Measurements from ENCODE around the gene MRPS31.
A peak's percentile ranks its signal among the peaks of the same experiment; 100 is the strongest.

Gene MRPS31

DNA sequence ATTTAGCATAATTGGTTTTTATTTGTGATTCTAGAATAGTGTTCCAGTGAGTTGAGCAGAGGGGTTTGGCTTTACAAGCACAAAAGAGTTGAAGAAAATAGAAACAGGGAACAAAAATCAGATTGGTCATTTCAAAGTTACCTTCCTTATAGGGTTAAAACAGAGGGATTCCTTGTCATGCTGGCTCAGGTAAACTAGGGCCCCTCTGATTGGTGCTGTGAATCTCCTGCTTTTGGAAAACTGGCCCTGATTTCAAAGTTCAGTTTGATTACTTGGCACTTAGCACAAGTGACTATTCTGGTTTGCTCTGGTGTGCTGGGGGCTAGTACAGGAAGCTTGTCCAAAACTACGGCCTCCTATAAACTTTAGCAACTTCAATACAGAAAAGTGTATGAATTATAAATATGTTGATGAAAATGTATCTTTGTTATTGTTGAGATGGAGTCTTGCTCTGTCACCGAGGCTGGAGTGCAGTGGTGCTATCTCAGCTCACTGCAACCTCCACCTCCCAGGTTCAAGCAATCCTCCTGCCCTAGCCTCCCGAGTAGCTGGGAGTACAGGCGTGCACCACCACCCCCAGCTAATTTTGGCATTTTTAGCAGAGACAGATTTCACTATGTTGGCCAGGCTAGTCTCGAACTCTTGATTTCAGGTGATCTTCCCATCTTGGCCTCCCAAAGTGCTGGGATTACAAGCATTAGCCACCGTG, 1.9 kb upstream of the MRPS31 start:
- TF ChIP-seq, protein P1, sequence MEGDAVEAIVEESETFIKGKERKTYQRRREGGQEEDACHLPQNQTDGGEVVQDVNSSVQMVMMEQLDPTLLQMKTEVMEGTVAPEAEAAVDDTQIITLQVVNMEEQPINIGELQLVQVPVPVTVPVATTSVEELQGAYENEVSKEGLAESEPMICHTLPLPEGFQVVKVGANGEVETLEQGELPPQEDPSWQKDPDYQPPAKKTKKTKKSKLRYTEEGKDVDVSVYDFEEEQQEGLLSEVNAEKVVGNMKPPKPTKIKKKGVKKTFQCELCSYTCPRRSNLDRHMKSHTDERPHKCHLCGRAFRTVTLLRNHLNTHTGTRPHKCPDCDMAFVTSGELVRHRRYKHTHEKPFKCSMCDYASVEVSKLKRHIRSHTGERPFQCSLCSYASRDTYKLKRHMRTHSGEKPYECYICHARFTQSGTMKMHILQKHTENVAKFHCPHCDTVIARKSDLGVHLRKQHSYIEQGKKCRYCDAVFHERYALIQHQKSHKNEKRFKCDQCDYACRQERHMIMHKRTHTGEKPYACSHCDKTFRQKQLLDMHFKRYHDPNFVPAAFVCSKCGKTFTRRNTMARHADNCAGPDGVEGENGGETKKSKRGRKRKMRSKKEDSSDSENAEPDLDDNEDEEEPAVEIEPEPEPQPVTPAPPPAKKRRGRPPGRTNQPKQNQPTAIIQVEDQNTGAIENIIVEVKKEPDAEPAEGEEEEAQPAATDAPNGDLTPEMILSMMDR (IDR thresholded peaks at IDR 0.05; ENCODE audit: low read depth, low read length) = no peak
- H3K4me3 ChIP-seq (ENCODE audit: low read depth, low read length) = no peak overlapping the region

DNA sequence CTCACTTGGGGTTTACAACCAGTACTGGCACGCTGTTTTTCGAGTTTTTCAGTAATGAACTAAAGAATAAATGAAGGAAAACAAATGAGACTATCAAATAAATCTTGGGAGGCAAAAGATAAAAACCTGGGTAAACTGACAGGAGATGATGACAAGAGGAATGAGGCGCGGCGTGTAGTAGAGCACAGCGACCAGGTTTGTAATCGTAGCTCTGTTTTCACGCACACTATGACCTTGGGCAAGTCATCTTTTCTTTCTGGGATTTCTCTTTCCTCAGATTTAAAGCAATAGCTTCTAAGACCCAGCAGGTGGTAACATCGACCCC, 419 bp downstream of the MRPS31 start:
- TF ChIP-seq, protein P1 (IDR thresholded peaks at IDR 0.05; ENCODE audit: low read depth, low read length) = no peak
- peak overlapping the region; percentile 100 for H3K4me3 ChIP-seq (ENCODE audit: low read depth, low read length)

DNA sequence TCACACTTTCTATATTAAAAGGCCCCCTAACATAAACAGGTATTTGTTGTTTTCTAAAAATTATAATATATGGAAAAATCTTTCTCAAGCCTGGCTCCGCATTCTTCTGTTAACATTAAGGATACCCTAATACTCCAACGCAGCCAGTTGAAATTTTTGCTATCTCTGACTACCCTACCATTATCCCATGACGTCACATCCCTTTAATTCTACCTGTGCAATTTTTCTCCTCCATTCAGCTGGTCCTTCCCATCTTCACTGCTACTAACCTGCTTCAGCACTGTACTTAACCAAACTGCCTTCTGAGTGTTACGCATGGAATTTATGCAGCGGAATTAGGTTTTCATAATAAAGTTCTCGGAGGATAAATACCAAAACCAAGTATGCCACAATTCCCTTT, 1.0 kb downstream of the MRPS31 start:
- TF ChIP-seq, protein P1 (IDR thresholded peaks at IDR 0.05; ENCODE audit: low read depth, low read length) = no peak
- H3K4me3 ChIP-seq (ENCODE audit: low read depth, low read length) = peak overlapping the region; percentile 100

DNA sequence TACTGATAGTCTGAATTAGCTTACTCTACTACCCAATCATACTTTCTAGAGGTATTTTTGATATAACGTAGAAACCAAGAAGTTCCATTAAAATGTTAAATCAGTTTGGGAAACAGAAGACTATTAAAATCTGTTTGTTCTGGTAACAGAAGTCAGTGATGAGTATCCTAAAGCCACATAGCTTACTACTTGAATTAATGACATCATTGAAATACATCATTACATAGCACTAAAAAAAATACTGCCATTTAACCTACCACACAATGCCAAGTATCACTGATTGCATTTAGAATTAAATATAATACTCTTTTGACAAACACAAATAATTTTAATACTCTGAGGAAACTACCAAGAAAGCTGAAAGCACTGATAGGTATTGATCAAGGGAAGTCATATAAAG, 5.4 kb downstream of the MRPS31 start:
- no peak overlapping the region for H3K4me3 ChIP-seq (ENCODE audit: low read depth, low read length)
- TF ChIP-seq, protein P1 (IDR thresholded peaks at IDR 0.05; ENCODE audit: low read depth, low read length) = no peak

DNA sequence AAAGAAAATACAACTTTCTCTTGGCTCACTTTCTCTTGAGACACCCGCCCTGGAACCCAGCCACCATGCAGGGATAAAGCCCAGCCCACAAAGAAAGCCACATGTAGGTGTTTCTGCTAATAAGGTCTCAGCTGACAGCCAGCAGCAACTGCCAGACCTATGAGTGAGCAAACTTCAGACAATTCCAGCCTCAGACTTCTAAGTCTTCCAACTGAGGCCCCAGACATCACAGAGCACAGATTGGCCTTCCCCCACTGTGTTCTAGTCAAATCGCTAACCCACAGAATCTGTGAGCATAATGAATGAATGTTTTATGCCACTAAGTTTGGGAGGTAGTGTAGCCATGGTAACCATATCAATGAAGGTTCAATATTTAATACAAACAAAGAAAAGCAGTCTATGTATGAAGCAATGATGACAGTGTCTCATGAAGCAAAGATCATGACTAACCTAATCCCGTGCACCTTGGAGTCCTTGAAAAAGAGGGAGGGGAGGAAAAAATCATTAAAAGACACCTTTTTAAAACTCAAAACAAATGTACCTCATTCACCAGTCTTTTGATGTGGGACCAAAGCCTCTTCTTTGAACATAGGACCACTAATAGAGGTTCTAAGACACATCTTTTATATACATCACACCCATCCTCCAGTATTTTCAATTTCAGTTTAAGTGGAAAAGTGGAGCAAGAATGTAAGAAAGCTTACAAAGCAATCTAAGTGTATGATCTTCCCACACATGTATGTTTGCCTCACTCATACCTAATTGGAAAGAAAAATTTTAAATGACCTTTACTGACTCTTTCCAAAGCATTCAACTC, 6.2 kb downstream of the MRPS31 start:
- TF ChIP-seq, protein P1 (IDR thresholded peaks at IDR 0.05; ENCODE audit: low read depth, low read length) = no peak
- H3K4me3 ChIP-seq (ENCODE audit: low read depth, low read length) = no peak overlapping the region

DNA sequence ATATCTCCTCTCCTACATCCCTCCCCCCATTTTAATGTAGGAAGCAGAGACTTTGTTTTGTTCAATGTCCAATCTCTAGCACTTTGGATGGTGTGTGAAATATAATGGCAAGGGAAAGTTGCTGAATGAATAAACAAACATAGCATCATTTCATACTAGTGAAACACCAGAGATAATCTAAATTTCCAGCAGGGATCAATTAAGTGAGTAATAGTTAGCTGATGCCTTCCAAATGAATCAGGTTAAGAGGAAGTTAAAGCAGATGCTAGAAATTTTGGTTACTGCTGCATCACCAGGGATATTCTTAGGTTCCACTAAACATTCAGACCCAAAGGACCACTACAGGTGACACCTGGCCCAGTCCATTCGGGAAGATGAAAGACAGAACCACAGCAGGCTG, 8.1 kb downstream of the MRPS31 start:
- no peak overlapping the region for H3K4me3 ChIP-seq (ENCODE audit: low read depth, low read length)
- TF ChIP-seq, protein P1 (IDR thresholded peaks at IDR 0.05; ENCODE audit: low read depth, low read length) = no peak

DNA sequence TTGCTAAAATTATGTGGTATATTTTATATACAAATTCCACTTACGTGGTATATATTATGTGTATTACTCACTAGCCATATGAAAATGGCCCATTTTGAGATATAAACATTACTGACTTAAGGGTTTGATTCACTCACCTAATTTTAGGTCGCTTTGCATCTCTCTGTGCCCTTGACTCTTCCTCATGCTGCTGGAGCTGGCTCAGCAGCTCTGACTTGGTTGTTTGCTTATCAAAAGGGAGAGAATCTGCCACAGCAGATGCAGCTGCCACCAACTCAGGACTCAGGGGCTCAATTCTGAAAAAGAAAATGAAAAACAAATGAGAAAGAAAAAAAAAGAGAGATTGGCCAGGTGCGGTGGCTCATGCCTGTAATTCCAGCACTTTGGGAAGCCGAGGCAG, 12.2 kb downstream of the MRPS31 start:
- H3K4me3 ChIP-seq (ENCODE audit: low read depth, low read length) = no peak overlapping the region
- TF ChIP-seq, protein P1 (IDR thresholded peaks at IDR 0.05; ENCODE audit: low read depth, low read length) = no peak

All from WI38 (cell line).